ENCODE data around the gene ZSWIM1. TPM values are rescaled to one million over a fixed set of nuclear protein-coding genes. Genes with fewer than 3 reads are reported as not detected.

ZSWIM1 gene
- total and polyA plus RNA-seq, 8 donors: 9.9 to 14.8 (median 13.8) TPM

- Histone ChIP-seq H3K4me1 (peaks cover 6 to 34% of the 10 kb centered on the region in 2 donors), H3K27ac (no peak overlapping the region), H3K9me3 (no peaks in the 10 kb centered on the region), H3K27me3 (peaks cover 0 to 17% of the 10 kb centered on the region in 2 donors), H3K4me3 (no peak overlapping the region), H3K36me3 (peaks cover 0 to 8% of the 10 kb centered on the region in 2 donors)
- no peak for DNase-seq
- TF ChIP-seq CTCF (IDR thresholded peaks at IDR 0.05): no peak
- ATAC-seq: no peak
- intact Hi-C loops (cut with DNase I): no loop called here
Observed at GRCh38 chr20:45908084-45908483, 27.1 kb downstream of the ZSWIM1 start.

GRCh38 chr20:45909336-45909808 is 28.3 kb downstream of the ZSWIM1 start:
- peak overlapping the region in 1 of 2 donors; percentile 50 for H3K4me3 ChIP-seq
- TF ChIP-seq CTCF (IDR thresholded peaks at IDR 0.05): no peak

GRCh38 chr20:45909817-45910669 is 29.0 kb downstream of the ZSWIM1 start:
- peak overlapping the region in 1 of 2 donors; percentile 50 for H3K4me3 ChIP-seq
- H3K27me3 ChIP-seq: peaks cover 0 to 26% of the 10 kb centered on the region in 2 donors
- no peaks in the 10 kb centered on the region for H3K9me3 ChIP-seq
- intact Hi-C loops (cut with DNase I): no loop called here
- H3K36me3 ChIP-seq: peaks cover 0 to under 1% of the 10 kb centered on the region in 2 donors
- peak overlapping the region in 1 of 2 donors; percentile 51 for H3K27ac ChIP-seq
- ATAC-seq: no peak
- no peak for TF ChIP-seq CTCF (IDR thresholded peaks at IDR 0.05)
- peaks cover 6 to 53% of the 10 kb centered on the region in 2 donors for H3K4me1 ChIP-seq
- peak in 1 of 4 donors; percentile 39 for DNase-seq

More at GRCh38 chr20:45909336-45909808, 28.3 kb downstream of the ZSWIM1 start:
- peak in 1 of 4 donors; percentile 61 for DNase-seq
- no peak for ATAC-seq
- Histone ChIP-seq H3K36me3 (peaks cover 0 to 8% of the 10 kb centered on the region in 2 donors), H3K27ac (peak overlapping the region in 1 of 2 donors; percentile 51), H3K4me1 (peaks cover 6 to 47% of the 10 kb centered on the region in 2 donors), H3K9me3 (no peaks in the 10 kb centered on the region), H3K27me3 (peaks cover 0 to 26% of the 10 kb centered on the region in 2 donors)
- intact Hi-C loops (cut with DNase I): no loop called here

- H3K27me3 ChIP-seq: peaks cover 0 to 26% of the 10 kb centered on the region in 2 donors
- H3K9me3 ChIP-seq: no peaks in the 10 kb centered on the region
- H3K27ac ChIP-seq: peak overlapping the region; percentile 78 to 88
- TF ChIP-seq CTCF (IDR thresholded peaks at IDR 0.05): no peak
- DNase-seq: peak; percentile 87 to 97 (median 96)
- peaks cover 6 to 57% of the 10 kb centered on the region in 2 donors for H3K4me1 ChIP-seq
- H3K36me3 ChIP-seq: no peaks in the 10 kb centered on the region
- H3K4me3 ChIP-seq: peak overlapping the region; percentile 27 to 50
- ATAC-seq: peak; percentile 91
- intact Hi-C loops (cut with DNase I): no loop called here
Observed at GRCh38 chr20:45910670-45911485, 29.9 kb downstream of the ZSWIM1 start.

Measured in left lung (tissue), 10 donors.